ENCODE data around the gene ABI2. TPM values are rescaled to one million over a fixed set of nuclear protein-coding genes. Genes with fewer than 3 reads are reported as not detected.
"Not testable (repeated sequence)": the region's sequence is repeated elsewhere in the genome, so short reads cannot be mapped to it uniquely, and the experiment has no call there.

Gene ABI2
- 10 to 100 TPM; 35.6 to 38.6 TPM for total RNA-seq

GRCh38 chr2:203327901-203328759 lies at the start of gene ABI2:
ABI2 (plus strand) TSS chr2:203328394; CDS start chr2:203328515, 121 bp downstream.
- H3K36me3 Mint-ChIP-seq (ENCODE audit: low read depth), result peaks cover 6% of the 10 kb centered on the region
- H3K27me3 Mint-ChIP-seq, result no peaks in the 10 kb centered on the region

GRCh38 chr2:203279288-203279687 lies 48.9 kb upstream of the ABI2 start:
- ATAC-seq (replicated peaks), result no peak
- Mint-ChIP-seq H3K27me3 (no peaks in the 10 kb centered on the region), H3K27ac (no peak overlapping the region), H3K4me3 (no peak overlapping the region), H3K9me3 (no peaks in the 10 kb centered on the region), H3K4me1 (no peaks in the 10 kb centered on the region), H3K36me3 (ENCODE audit: low read depth) (peaks cover 96% of the 10 kb centered on the region)

More at GRCh38 chr2:203327901-203328759, at the start of gene ABI2:
- Mint-ChIP-seq H3K27ac (peak within 1 kb of the TSS; percentile 84), H3K9me3 (no peaks in the 10 kb centered on the region), H3K4me1 (peaks cover 17% of the 10 kb centered on the region), H3K4me3 (peak within 1 kb of the TSS; percentile 82)
- peak; percentile 73 for ATAC-seq (replicated peaks)

GRCh38 chr2:203280428-203281064 lies 47.6 kb upstream of the ABI2 start:
- ATAC-seq (replicated peaks), result no peak
- H3K27me3 Mint-ChIP-seq, result no peaks in the 10 kb centered on the region
- H3K9me3 Mint-ChIP-seq, result no peaks in the 10 kb centered on the region
- no peak overlapping the region for H3K4me3 Mint-ChIP-seq
- H3K4me1 Mint-ChIP-seq, result no peaks in the 10 kb centered on the region
- no peak overlapping the region for H3K27ac Mint-ChIP-seq
- peaks cover 96% of the 10 kb centered on the region for H3K36me3 Mint-ChIP-seq (ENCODE audit: low read depth)

- Mint-ChIP-seq H3K27ac (no peak overlapping the region), H3K4me3 (no peak overlapping the region), H3K4me1 (no peaks in the 10 kb centered on the region), H3K36me3 (ENCODE audit: low read depth) (peaks cover 96% of the 10 kb centered on the region), H3K9me3 (no peaks in the 10 kb centered on the region), H3K27me3 (no peaks in the 10 kb centered on the region)
- no peak for ATAC-seq (replicated peaks)
Observed at GRCh38 chr2:203282101-203282500, 46.1 kb upstream of the ABI2 start.

GRCh38 chr2:203286532-203286931 lies 41.7 kb upstream of the ABI2 start:
- H3K4me3 Mint-ChIP-seq, result no peak overlapping the region
- H3K27me3 Mint-ChIP-seq, result no peaks in the 10 kb centered on the region
- H3K9me3 Mint-ChIP-seq, result no peaks in the 10 kb centered on the region
- H3K27ac Mint-ChIP-seq, result no peak overlapping the region
- no peak for ATAC-seq (replicated peaks)
- H3K36me3 Mint-ChIP-seq (ENCODE audit: low read depth), result peaks cover 82% of the 10 kb centered on the region
- no peaks in the 10 kb centered on the region for H3K4me1 Mint-ChIP-seq

- H3K4me1 Mint-ChIP-seq, result no peaks in the 10 kb centered on the region
- ATAC-seq (replicated peaks), result no peak
- no peak overlapping the region for H3K4me3 Mint-ChIP-seq
- peaks cover 47% of the 10 kb centered on the region for H3K36me3 Mint-ChIP-seq (ENCODE audit: low read depth)
- no peaks in the 10 kb centered on the region for H3K27me3 Mint-ChIP-seq
- no peaks in the 10 kb centered on the region for H3K9me3 Mint-ChIP-seq
- H3K27ac Mint-ChIP-seq, result no peak overlapping the region
Observed at GRCh38 chr2:203301667-203302066, 26.5 kb upstream of the ABI2 start.

GRCh38 chr2:203302586-203302985 lies 25.6 kb upstream of the ABI2 start:
- H3K36me3 Mint-ChIP-seq (ENCODE audit: low read depth), result peaks cover 43% of the 10 kb centered on the region
- H3K4me3 Mint-ChIP-seq; H3K27me3 Mint-ChIP-seq; H3K4me1 Mint-ChIP-seq; ATAC-seq (replicated peaks); H3K27ac Mint-ChIP-seq; H3K9me3 Mint-ChIP-seq: not testable (repeated sequence)

GRCh38 chr2:203310688-203311436 lies 17.3 kb upstream of the ABI2 start:
- Mint-ChIP-seq H3K27me3 (no peaks in the 10 kb centered on the region), H3K27ac (no peak overlapping the region), H3K4me3 (no peak overlapping the region), H3K36me3 (ENCODE audit: low read depth) (peaks cover 11% of the 10 kb centered on the region), H3K4me1 (peaks cover 3% of the 10 kb centered on the region), H3K9me3 (no peaks in the 10 kb centered on the region)
- no peak for ATAC-seq (replicated peaks)

GRCh38 chr2:203326356-203326755 lies 1.8 kb upstream of the ABI2 start:
- H3K36me3 Mint-ChIP-seq (ENCODE audit: low read depth), result peaks cover 6% of the 10 kb centered on the region
- H3K4me3 Mint-ChIP-seq, result peak overlapping the region; percentile 82
- no peak overlapping the region for H3K27ac Mint-ChIP-seq
- no peaks in the 10 kb centered on the region for H3K27me3 Mint-ChIP-seq
- peak; percentile 55 for ATAC-seq (replicated peaks)
- no peaks in the 10 kb centered on the region for H3K9me3 Mint-ChIP-seq
- peaks cover 17% of the 10 kb centered on the region for H3K4me1 Mint-ChIP-seq

GRCh38 chr2:203327582-203327900 lies 653 bp upstream of the ABI2 start:
- H3K36me3 Mint-ChIP-seq (ENCODE audit: low read depth), result peaks cover 6% of the 10 kb centered on the region
- no peaks in the 10 kb centered on the region for H3K27me3 Mint-ChIP-seq
- H3K9me3 Mint-ChIP-seq, result no peaks in the 10 kb centered on the region
- no peak for ATAC-seq (replicated peaks)
- H3K27ac Mint-ChIP-seq, result peak overlapping the region; percentile 84
- peak overlapping the region; percentile 82 for H3K4me3 Mint-ChIP-seq
- peaks cover 17% of the 10 kb centered on the region for H3K4me1 Mint-ChIP-seq

- Mint-ChIP-seq H3K27ac (peak overlapping the region; percentile 80), H3K36me3 (ENCODE audit: low read depth) (peaks cover 6% of the 10 kb centered on the region), H3K9me3 (no peaks in the 10 kb centered on the region), H3K4me1 (peaks cover 17% of the 10 kb centered on the region), H3K4me3 (peak overlapping the region; percentile 82), H3K27me3 (no peaks in the 10 kb centered on the region)
- peak; percentile 58 for ATAC-seq (replicated peaks)
Observed at GRCh38 chr2:203328760-203329540, 756 bp downstream of the ABI2 start.

GRCh38 chr2:203330434-203330833 lies 2.2 kb downstream of the ABI2 start:
- Mint-ChIP-seq H3K4me1 (peaks cover 17% of the 10 kb centered on the region), H3K36me3 (ENCODE audit: low read depth) (peaks cover 6% of the 10 kb centered on the region), H3K27ac (no peak overlapping the region), H3K9me3 (no peaks in the 10 kb centered on the region), H3K27me3 (no peaks in the 10 kb centered on the region), H3K4me3 (peak overlapping the region; percentile 82)
- no peak for ATAC-seq (replicated peaks)

GRCh38 chr2:203338322-203338721 lies 10.1 kb downstream of the ABI2 start:
- Mint-ChIP-seq H3K36me3 (ENCODE audit: low read depth) (peaks cover 11% of the 10 kb centered on the region), H3K9me3 (no peaks in the 10 kb centered on the region), H3K4me3 (no peak overlapping the region), H3K4me1 (peaks cover 4% of the 10 kb centered on the region), H3K27ac (no peak overlapping the region), H3K27me3 (no peaks in the 10 kb centered on the region)
- ATAC-seq (replicated peaks), result no peak

Data from activated T-helper 17 cell treated with anti-CD3 and anti-CD28 coated beads, Interleukin-2, amount 50 U/mL, for 72 hours (primary cell).